ENCODE data around the gene DPH7.

DPH7 gene

GRCh38 chr9:137590469-137591383 is 12.0 kb upstream of the DPH7 start, which contains the start of gene ZMYND19:
Gene ZMYND19 (minus strand): TSS chr9:137590512. CDS start chr9:137590263, 249 bp downstream.
- H3K9me3 Mint-ChIP-seq = no peaks in the 10 kb centered on the region
- peak within 1 kb of the TSS; percentile 95 to 99 for H3K4me3 Mint-ChIP-seq
- peak within 1 kb of the TSS; percentile 66 to 99 for H3K27ac Mint-ChIP-seq
- H3K27me3 Mint-ChIP-seq = no peaks in the 10 kb centered on the region
- ATAC-seq = peak; percentile 96
- H3K4me1 Mint-ChIP-seq = peaks cover 41% of the 10 kb centered on the region
- DNase-seq = peak; percentile 89 to 92

- H3K4me1 Mint-ChIP-seq = peaks cover 41% of the 10 kb centered on the region
- ATAC-seq (peak; percentile 57), DNase-seq (no peak)
- H3K27me3 Mint-ChIP-seq = no peaks in the 10 kb centered on the region
- H3K4me3 Mint-ChIP-seq = no peak overlapping the region
- no peaks in the 10 kb centered on the region for H3K9me3 Mint-ChIP-seq
- H3K27ac Mint-ChIP-seq = no peak overlapping the region
Measured at GRCh38 chr9:137590123-137590468, 11.4 kb upstream of the DPH7 start.

GRCh38 chr9:137589441-137590122 is 10.9 kb upstream of the DPH7 start:
- peaks cover 41% of the 10 kb centered on the region for H3K4me1 Mint-ChIP-seq
- H3K4me3 Mint-ChIP-seq = peak overlapping the region; percentile 86 to 89
- H3K27me3 Mint-ChIP-seq = no peaks in the 10 kb centered on the region
- H3K9me3 Mint-ChIP-seq = no peaks in the 10 kb centered on the region
- ATAC-seq = peak; percentile 31
- DNase-seq = peak; percentile 28 to 29
- peak overlapping the region; percentile 13 to 76 for H3K27ac Mint-ChIP-seq

- no peaks in the 10 kb centered on the region for H3K27me3 Mint-ChIP-seq
- H3K4me1 Mint-ChIP-seq = peaks cover 41% of the 10 kb centered on the region
- no peaks in the 10 kb centered on the region for H3K9me3 Mint-ChIP-seq
- H3K4me3 Mint-ChIP-seq = peak overlapping the region in 1 of 2 donors; percentile 89
- DNase-seq (no peak), ATAC-seq (no peak)
- H3K27ac Mint-ChIP-seq = peak overlapping the region in 1 of 2 donors; percentile 27
Measured at GRCh38 chr9:137588891-137589290, 10.2 kb upstream of the DPH7 start.

- Mint-ChIP-seq H3K27ac (no peak overlapping the region), H3K9me3 (no peaks in the 10 kb centered on the region)
Measured at GRCh38 chr9:137588311-137588710, 9.6 kb upstream of the DPH7 start.

GRCh38 chr9:137586854-137587253 is 8.1 kb upstream of the DPH7 start:
- H3K27me3 Mint-ChIP-seq = no peaks in the 10 kb centered on the region
- no peak overlapping the region for H3K4me3 Mint-ChIP-seq

More at GRCh38 chr9:137588311-137588710, 9.6 kb upstream of the DPH7 start:
- DNase-seq (no peak), ATAC-seq (no peak)
- peaks cover 41% of the 10 kb centered on the region for H3K4me1 Mint-ChIP-seq
- no peaks in the 10 kb centered on the region for H3K27me3 Mint-ChIP-seq
- H3K4me3 Mint-ChIP-seq = peak overlapping the region in 1 of 2 donors; percentile 39

GRCh38 chr9:137583957-137584356 is 5.2 kb upstream of the DPH7 start:
- H3K4me1 Mint-ChIP-seq = peaks cover 34% of the 10 kb centered on the region
- ATAC-seq (no peak), DNase-seq (no peak)
- H3K27me3 Mint-ChIP-seq = no peaks in the 10 kb centered on the region
- no peak overlapping the region for H3K27ac Mint-ChIP-seq
- no peak overlapping the region for H3K4me3 Mint-ChIP-seq
- H3K9me3 Mint-ChIP-seq = no peaks in the 10 kb centered on the region

More at GRCh38 chr9:137586854-137587253, 8.1 kb upstream of the DPH7 start:
- Mint-ChIP-seq H3K4me1 (peaks cover 41% of the 10 kb centered on the region), H3K9me3 (no peaks in the 10 kb centered on the region), H3K27ac (no peak overlapping the region)
- no peak for ATAC-seq
- DNase-seq = no peak

- ATAC-seq (no peak), DNase-seq (no peak)
- Mint-ChIP-seq H3K4me3 (no peak overlapping the region), H3K9me3 (no peaks in the 10 kb centered on the region), H3K4me1 (peaks cover 31% of the 10 kb centered on the region), H3K27me3 (no peaks in the 10 kb centered on the region), H3K27ac (no peak overlapping the region)
Measured at GRCh38 chr9:137583347-137583746, 4.6 kb upstream of the DPH7 start.

GRCh38 chr9:137582286-137582860 is 3.6 kb upstream of the DPH7 start:
- H3K4me1 Mint-ChIP-seq = peaks cover 29% of the 10 kb centered on the region
- H3K9me3 Mint-ChIP-seq = no peaks in the 10 kb centered on the region
- ATAC-seq (no peak), DNase-seq (no peak)
- no peak overlapping the region for H3K4me3 Mint-ChIP-seq
- no peak overlapping the region for H3K27ac Mint-ChIP-seq
- H3K27me3 Mint-ChIP-seq = no peaks in the 10 kb centered on the region

- peaks cover 34% of the 10 kb centered on the region for H3K4me1 Mint-ChIP-seq
Measured at GRCh38 chr9:137581361-137582285, 2.9 kb upstream of the DPH7 start.

GRCh38 chr9:137580954-137581322 is 2.2 kb upstream of the DPH7 start:
- H3K27me3 Mint-ChIP-seq = no peaks in the 10 kb centered on the region
- DNase-seq = no peak
- no peaks in the 10 kb centered on the region for H3K9me3 Mint-ChIP-seq
- ATAC-seq = no peak
- H3K27ac Mint-ChIP-seq = no peak overlapping the region
- H3K4me3 Mint-ChIP-seq = no peak overlapping the region
- peaks cover 41% of the 10 kb centered on the region for H3K4me1 Mint-ChIP-seq

More at GRCh38 chr9:137581361-137582285, 2.9 kb upstream of the DPH7 start:
- Mint-ChIP-seq H3K4me3 (no peak overlapping the region), H3K27me3 (no peaks in the 10 kb centered on the region), H3K9me3 (no peaks in the 10 kb centered on the region), H3K27ac (no peak overlapping the region)
- DNase-seq = no peak
- no peak for ATAC-seq

- no peak for ATAC-seq
- Mint-ChIP-seq H3K4me1 (peaks cover 46% of the 10 kb centered on the region), H3K27ac (no peak overlapping the region), H3K27me3 (no peaks in the 10 kb centered on the region), H3K4me3 (no peak overlapping the region), H3K9me3 (no peaks in the 10 kb centered on the region)
- no peak for DNase-seq
Measured at GRCh38 chr9:137580209-137580953, 1.7 kb upstream of the DPH7 start.

- DNase-seq (no peak), ATAC-seq (no peak)
- no peaks in the 10 kb centered on the region for H3K27me3 Mint-ChIP-seq
- peak overlapping the region; percentile 82 to 88 for H3K4me3 Mint-ChIP-seq
- no peaks in the 10 kb centered on the region for H3K9me3 Mint-ChIP-seq
- peaks cover 55% of the 10 kb centered on the region for H3K4me1 Mint-ChIP-seq
- H3K27ac Mint-ChIP-seq = peak overlapping the region in 1 of 2 donors; percentile 95
Measured at GRCh38 chr9:137579259-137579604, 507 bp upstream of the DPH7 start.

- H3K4me3 Mint-ChIP-seq = peak overlapping the region in 1 of 2 donors; percentile 18
Measured at GRCh38 chr9:137575716-137576411, 2.9 kb downstream of the DPH7 start.

More at GRCh38 chr9:137575716-137576411, 2.9 kb downstream of the DPH7 start:
- H3K4me1 Mint-ChIP-seq = peaks cover 47% of the 10 kb centered on the region
- no peaks in the 10 kb centered on the region for H3K9me3 Mint-ChIP-seq
- DNase-seq (no peak), ATAC-seq (no peak)
- peak overlapping the region; percentile 32 to 46 for H3K27ac Mint-ChIP-seq
- H3K27me3 Mint-ChIP-seq = no peaks in the 10 kb centered on the region

Measured in stimulated activated naive CD8-positive, alpha-beta T cell treated with anti-CD3 and anti-CD28 coated beads, Interleukin-15, amount 100 ng/mL, for 72 hours (primary cell).